Hepatocyte (in vitro differentiated cells): Measurements from ENCODE around the gene ZNF503. TPM values are rescaled to one million over a fixed set of nuclear protein-coding genes. Genes with fewer than 3 reads are reported as not detected.

Source experiments
- DNase-seq: peaks from one replicate; pipeline ENCODE4 v3.0.0-alpha.2; 2016; ENCODE audit warnings: low spot score
- H2AFZ ChIP-seq: fragments of 200-600 bp; sonication (generic); 2 replicates; pipeline ENCODE4 v1.6.0; 2016; ENCODE audit warnings: antibody characterized with exemption, mild to moderate bottlenecking
- H3K27ac ChIP-seq: fragments of 200-600 bp; sonication (generic); 2 replicates; pipeline ENCODE4 v1.5.1; 2016; ENCODE audit warnings: mild to moderate bottlenecking
- H3K27me3 ChIP-seq: fragments of 200-600 bp; sonication (generic); 2 replicates; pipeline ENCODE4 v1.6.1; 2016
- H3K36me3 ChIP-seq: fragments of 200-600 bp; sonication (generic); replicated peaks from 2 replicates; pipeline ENCODE4 v1.5.1; 2016; ENCODE audit warnings: low read depth; ENCODE audit not compliant: insufficient read depth
- H3K4me1 ChIP-seq: fragments of 200-600 bp; sonication (generic); 2 replicates; pipeline ENCODE4 v1.5.1; 2016; ENCODE audit warnings: mild to moderate bottlenecking, moderate library complexity; ENCODE audit not compliant: insufficient read depth
- H3K4me2 ChIP-seq: fragments of 200-600 bp; sonication (generic); 2 replicates; pipeline ENCODE4 v1.6.0; 2016
- H3K4me3 ChIP-seq: fragments of 200-600 bp; sonication (generic); 2 replicates; pipeline ENCODE4 v1.5.1; 2016; ENCODE audit warnings: mild to moderate bottlenecking
- H3K79me2 ChIP-seq: fragments of 200-600 bp; sonication (generic); 2 replicates; pipeline ENCODE4 v1.6.0; 2017; ENCODE audit warnings: mild to moderate bottlenecking
- H3K9me2 ChIP-seq: fragments of 200-600 bp; sonication (generic); replicated peaks from 2 replicates; pipeline ENCODE4 v1.6.0; 2017; ENCODE audit warnings: mild to moderate bottlenecking; ENCODE audit not compliant: insufficient read depth
- H3K9me3 ChIP-seq: fragments of 200-600 bp; sonication (generic); 2 replicates; pipeline ENCODE4 v1.5.1; 2016; ENCODE audit warnings: low read depth, mild to moderate bottlenecking
- H4K20me1 ChIP-seq: fragments of 200-600 bp; sonication (generic); 2 replicates; pipeline ENCODE4 v1.6.0; 2016; ENCODE audit warnings: mild to moderate bottlenecking; ENCODE audit not compliant: insufficient read depth, poor library complexity, severe bottlenecking
- EZH2 ChIP-seq: fragments of 200-600 bp; sonication (generic); IDR thresholded peaks from 2 replicates; pipeline ENCODE4 v1.6.1; 2016; ENCODE audit warnings: antibody characterized with exemption, mild to moderate bottlenecking, borderline replicate concordance
- EZH2phosphoT487 ChIP-seq: fragments of 200-600 bp; sonication (generic); IDR thresholded peaks from one replicate; pipeline ENCODE4 v1.6.1; 2018; ENCODE audit warnings: antibody characterized with exemption, mild to moderate bottlenecking, low read depth, moderate library complexity; ENCODE audit not compliant: unreplicated experiment, severe bottlenecking
- WGBS: methylation state at CpG from one replicate; pipeline ENCODE4 v1.1.6; 2016; ENCODE audit warnings: low lambda C conversion rate; ENCODE audit errors: missing lambda C conversion rate; 5-methylcytosine and 5-hydroxymethylcytosine counted together
- polyA plus RNA-seq: library from polyadenylated mRNA; unstranded; fragments of >200 nt; fragmentation: Nextera tagmentation; extraction: Ambion mirVana; gene quantifications from 2 replicates; pipeline ENCODE4 v1.2.1, GENCODE V29; 2016
- total RNA-seq: library from RNA; depleted of rRNA; stranded (reverse); fragments of >200 nt; gene quantifications from 2 replicates; pipeline ENCODE4 v1.2.3, GENCODE V29; 2014
- TF ChIP-seq, protein P1 (sequence below): fragments of 200-600 bp; sonication (generic); IDR thresholded peaks from 2 replicates; pipeline ENCODE4 v1.5.1; 2016; ENCODE audit warnings: antibody characterized with exemption, mild to moderate bottlenecking; ENCODE audit not compliant: poor library complexity

ZNF503 gene
- total and polyA plus RNA-seq, 2 experiments from 2014 or later: 14.1 to 19.6 TPM

DNA sequence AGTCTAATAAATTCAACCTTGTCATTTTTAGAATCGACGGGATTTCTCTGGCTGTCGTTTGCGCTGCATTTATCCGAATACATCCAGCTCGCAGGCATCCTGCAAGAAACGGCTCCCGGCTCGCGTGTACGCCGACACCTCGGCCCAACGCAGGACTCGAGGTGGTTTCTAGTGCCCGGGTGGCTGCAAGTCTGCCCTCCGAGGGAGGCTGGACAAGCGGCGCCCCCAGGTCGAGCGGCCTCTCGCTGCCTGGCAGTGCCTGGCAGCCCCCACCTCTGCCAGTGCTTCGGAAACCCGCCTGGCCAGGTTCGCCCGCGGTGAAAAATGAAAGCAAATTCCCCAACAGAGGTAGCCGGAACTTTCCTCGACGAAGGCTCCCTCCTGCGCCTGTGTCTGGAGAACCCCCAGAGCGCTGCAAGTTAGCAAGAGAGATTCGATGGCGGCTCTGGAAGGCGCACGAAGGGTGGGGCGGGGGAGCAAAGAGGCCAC lies 5.7 kb upstream of the ZNF503 start:
- H3K4me1 ChIP-seq: peaks cover 14% of the 10 kb centered on the region
- peaks cover 48% of the 10 kb centered on the region for H3K79me2 ChIP-seq
- no peak for DNase-seq
- 26% methylated on average over 37 of the region's 37 CpGs for WGBS
- peak overlapping the region; percentile 89 for H3K4me3 ChIP-seq
- H2AFZ ChIP-seq: peak overlapping the region; percentile 13
- H3K9me3 ChIP-seq: no peaks in the 10 kb centered on the region
- H3K4me2 ChIP-seq: peak overlapping the region; percentile 97
- no peaks in the 10 kb centered on the region for H3K9me2 ChIP-seq
- H3K27me3 ChIP-seq: no peaks in the 10 kb centered on the region
- peak overlapping the region; percentile 96 for H3K27ac ChIP-seq
- TF ChIP-seq, protein P1, sequence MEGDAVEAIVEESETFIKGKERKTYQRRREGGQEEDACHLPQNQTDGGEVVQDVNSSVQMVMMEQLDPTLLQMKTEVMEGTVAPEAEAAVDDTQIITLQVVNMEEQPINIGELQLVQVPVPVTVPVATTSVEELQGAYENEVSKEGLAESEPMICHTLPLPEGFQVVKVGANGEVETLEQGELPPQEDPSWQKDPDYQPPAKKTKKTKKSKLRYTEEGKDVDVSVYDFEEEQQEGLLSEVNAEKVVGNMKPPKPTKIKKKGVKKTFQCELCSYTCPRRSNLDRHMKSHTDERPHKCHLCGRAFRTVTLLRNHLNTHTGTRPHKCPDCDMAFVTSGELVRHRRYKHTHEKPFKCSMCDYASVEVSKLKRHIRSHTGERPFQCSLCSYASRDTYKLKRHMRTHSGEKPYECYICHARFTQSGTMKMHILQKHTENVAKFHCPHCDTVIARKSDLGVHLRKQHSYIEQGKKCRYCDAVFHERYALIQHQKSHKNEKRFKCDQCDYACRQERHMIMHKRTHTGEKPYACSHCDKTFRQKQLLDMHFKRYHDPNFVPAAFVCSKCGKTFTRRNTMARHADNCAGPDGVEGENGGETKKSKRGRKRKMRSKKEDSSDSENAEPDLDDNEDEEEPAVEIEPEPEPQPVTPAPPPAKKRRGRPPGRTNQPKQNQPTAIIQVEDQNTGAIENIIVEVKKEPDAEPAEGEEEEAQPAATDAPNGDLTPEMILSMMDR: no peak
- no peak for TF ChIP-seq EZH2phosphoT487
- TF ChIP-seq EZH2: no peak
- no peaks in the 10 kb centered on the region for H4K20me1 ChIP-seq
- H3K36me3 ChIP-seq: no peaks in the 10 kb centered on the region

DNA sequence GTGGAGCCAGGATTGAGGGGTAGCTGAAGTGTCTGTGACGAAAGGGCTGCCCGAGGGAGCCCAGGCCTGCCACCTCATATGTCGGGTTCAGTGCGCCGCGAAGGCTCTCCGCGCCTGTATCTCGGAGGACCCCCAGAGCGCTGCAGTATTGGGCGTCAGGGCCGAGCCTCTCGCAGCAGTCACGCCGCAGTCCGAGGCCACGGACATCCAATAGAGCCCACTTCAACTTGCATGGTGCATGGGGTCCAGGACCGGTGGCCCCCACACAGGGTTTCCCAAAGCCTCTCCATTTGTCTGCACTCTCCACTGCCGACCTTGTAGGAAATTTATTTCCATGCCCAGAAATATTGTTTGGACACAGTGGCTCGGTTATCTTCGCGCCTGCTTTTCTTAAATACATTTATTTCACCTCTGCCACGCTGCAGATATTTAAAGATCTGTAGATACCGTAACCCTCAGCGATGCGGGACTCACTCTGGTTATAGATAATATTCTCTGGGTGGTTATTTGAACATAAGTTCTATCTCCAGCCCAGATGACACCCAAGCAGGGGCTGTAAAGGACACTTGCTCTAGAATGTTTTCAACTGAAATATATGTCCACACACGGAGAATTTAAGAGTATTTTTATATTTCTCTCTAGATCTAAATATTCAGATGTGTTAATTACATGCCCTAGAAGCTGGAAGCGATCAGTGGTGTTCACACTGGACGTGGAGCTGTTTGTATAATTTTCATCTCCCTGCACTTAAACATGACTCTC lies 5.1 kb upstream of the ZNF503 start:
- H3K4me1 ChIP-seq: peaks cover 14% of the 10 kb centered on the region
- H3K27ac ChIP-seq: peak overlapping the region; percentile 96

DNA sequence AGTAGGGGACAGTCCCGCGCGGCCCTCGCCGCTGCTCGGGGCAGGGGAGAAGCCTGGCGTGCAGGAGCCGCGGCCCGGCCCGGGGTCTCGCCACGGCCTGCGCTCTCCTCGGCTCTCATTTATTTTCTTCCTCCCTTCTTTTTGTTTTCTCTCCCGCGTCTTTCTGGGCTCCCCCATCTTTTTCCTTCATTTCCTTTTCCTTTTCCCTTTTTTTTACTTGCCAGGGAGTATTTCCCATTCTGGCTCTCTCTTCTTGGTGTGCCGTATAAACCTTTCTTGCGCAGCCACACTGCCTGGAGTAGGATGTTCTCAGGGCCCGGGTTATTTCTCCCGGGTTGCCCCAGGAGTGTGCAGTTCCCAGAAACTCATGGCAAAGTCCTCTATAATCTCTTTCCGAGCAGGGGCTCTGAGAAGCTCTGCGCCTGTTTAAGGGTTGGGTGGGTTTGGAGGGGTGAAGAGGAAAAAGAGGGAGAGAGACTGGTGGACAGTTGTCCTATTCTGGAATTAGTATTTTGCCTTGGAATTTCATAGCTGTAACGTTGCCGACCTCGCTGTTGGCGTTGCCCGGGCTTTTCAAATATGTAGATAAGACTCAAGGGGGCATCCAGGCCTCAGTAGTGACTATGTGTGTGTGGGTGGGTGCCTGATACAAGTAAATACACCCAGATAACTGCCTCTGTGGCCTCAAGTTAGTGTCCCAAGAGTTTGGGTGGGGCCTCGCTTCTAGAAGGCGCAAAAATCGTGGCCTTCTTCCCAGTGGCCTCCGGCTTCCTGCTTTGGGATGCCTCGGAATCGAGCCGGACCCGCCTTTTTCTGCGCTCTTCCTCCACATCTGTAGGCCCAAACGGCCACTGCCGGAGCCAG lies 4.3 kb upstream of the ZNF503 start:
- Histone ChIP-seq H3K4me2 (peak overlapping the region; percentile 97), H3K36me3 (no peaks in the 10 kb centered on the region), H3K4me1 (peaks cover 14% of the 10 kb centered on the region), H3K9me2 (no peaks in the 10 kb centered on the region), H3K27me3 (no peaks in the 10 kb centered on the region), H3K9me3 (no peaks in the 10 kb centered on the region), H3K27ac (peak overlapping the region; percentile 96), H3K4me3 (peak overlapping the region; percentile 68), H4K20me1 (peaks cover 2% of the 10 kb centered on the region), H2AFZ (no peak overlapping the region), H3K79me2 (peaks cover 53% of the 10 kb centered on the region)
- TF ChIP-seq, protein P1: no peak
- TF ChIP-seq EZH2phosphoT487 (no peak), EZH2 (no peak)
- DNase-seq: peak; percentile 33
- 30% methylated on average over 35 of the region's 39 CpGs for WGBS

More for the DNA sequence above, 5.1 kb upstream of the ZNF503 start:
- Histone ChIP-seq H3K9me2 (no peaks in the 10 kb centered on the region), H4K20me1 (no peaks in the 10 kb centered on the region), H3K9me3 (no peaks in the 10 kb centered on the region), H3K4me2 (peak overlapping the region; percentile 97), H3K79me2 (peaks cover 48% of the 10 kb centered on the region), H3K36me3 (no peaks in the 10 kb centered on the region), H2AFZ (no peak overlapping the region), H3K4me3 (peak overlapping the region; percentile 89), H3K27me3 (no peaks in the 10 kb centered on the region)
- WGBS: 63% methylated on average over 29 of the region's 29 CpGs
- TF ChIP-seq EZH2: no peak
- TF ChIP-seq, protein P1: no peak
- no peak for TF ChIP-seq EZH2phosphoT487
- no peak for DNase-seq
